HG02588 (cell line): ENCODE data around the gene OVOL1.
"Not testable (repeated sequence)": the region's sequence is repeated elsewhere in the genome, so short reads cannot be mapped to it uniquely, and the experiment has no call there.

Source experiments
- ATAC-seq: cut with Tn5 transposase; IDR thresholded peaks from one replicate; pipeline ENCODE4 v1.9.1; 2021; ENCODE audit warnings: mild to moderate bottlenecking, moderate library complexity; ENCODE audit not compliant: unreplicated experiment

Gene OVOL1

GRCh38 chr11:65786786-65787636 is at the start of gene OVOL1:
OVOL1 (plus strand) TSS chr11:65787063; CDS start chr11:65787374, 311 bp downstream.
- no peak for ATAC-seq

- ATAC-seq = no peak
Measured at GRCh38 chr11:65739022-65739421, 47.8 kb upstream of the OVOL1 start.

- no peak for ATAC-seq
Measured at GRCh38 chr11:65741185-65741584, 45.7 kb upstream of the OVOL1 start.

DNA sequence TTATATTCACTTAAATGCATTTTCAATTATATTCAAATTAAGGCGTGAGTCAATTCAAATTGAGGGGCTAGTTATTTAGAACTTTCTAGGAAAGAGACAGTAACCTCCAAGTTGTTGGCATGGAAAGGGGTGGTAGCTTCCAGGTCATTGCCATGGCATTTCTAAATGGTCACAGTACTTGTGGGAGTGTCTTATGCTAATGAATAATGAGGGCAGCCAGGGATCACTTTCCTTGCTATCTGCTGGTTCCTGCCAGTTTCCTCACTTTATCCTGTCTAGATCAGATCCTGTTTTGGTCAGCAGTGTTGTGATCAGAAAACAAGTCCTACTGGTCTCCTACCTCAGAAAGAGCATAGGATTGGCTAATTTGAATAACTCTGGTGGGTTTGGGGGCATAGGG is 44.5 kb upstream of the OVOL1 start:
- no peak for ATAC-seq

- ATAC-seq = no peak
Measured at GRCh38 chr11:65743681-65744025, 43.2 kb upstream of the OVOL1 start.

DNA sequence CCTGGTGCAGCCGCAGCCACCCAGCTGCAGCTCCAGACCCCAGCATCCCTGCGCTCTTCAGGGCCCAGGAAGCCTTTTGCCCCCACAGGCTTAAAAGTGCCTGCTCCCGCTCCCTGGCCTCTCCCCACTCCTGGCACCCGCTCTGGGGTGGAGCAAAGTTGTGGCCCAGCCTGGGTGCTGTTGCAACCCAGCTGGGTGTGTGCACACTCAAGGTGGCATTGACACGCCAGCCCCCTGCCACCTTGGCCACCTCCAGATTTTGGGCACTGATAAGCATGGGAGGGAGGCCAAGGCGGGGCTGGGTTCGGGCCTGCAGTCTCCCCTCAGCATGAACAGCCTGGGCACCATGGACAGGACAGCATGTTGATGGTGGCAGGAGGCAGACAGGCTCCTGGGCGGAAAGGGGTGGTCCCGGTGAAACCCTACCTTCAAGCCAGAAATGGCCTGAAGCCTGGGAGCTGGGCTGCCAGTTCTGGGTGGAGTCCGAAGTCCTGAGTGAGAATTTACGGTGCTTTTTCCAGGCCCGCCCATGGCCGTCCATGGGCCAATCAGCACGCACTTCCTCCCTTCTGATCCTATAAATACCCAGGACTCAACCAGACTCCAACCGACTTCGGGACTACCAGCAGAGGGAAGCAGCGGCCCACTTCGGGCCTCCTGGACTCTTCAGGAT is 42.7 kb upstream of the OVOL1 start:
- ATAC-seq = no peak

GRCh38 chr11:65744699-65745042 is 42.2 kb upstream of the OVOL1 start:
- ATAC-seq = no peak

- no peak for ATAC-seq
Measured at GRCh38 chr11:65745049-65745448, 41.8 kb upstream of the OVOL1 start.

DNA sequence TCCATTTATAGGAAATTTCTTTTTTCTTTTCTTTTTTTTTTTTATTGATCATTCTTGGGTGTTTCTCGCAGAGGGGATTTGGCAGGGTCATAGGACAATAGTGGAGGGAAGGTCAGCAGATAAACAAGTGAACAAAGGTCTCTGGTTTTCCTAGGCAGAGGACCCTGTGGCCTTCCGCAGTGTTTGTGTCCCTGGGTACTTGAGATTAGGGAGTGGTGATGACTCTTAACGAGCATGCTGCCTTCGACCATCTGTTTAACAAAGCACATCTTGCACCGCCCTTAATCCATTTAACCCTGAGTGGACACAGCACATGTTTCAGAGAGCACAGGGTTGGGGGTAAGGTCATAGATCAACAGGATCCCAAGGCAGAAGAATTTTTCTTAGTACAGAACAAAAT is 24.7 kb upstream of the OVOL1 start:
- ATAC-seq = not testable (repeated sequence)

GRCh38 chr11:65762816-65763215 is 24.0 kb upstream of the OVOL1 start:
- not testable (repeated sequence) for ATAC-seq

- no peak for ATAC-seq
Measured at GRCh38 chr11:65764434-65764833, 22.4 kb upstream of the OVOL1 start.

DNA sequence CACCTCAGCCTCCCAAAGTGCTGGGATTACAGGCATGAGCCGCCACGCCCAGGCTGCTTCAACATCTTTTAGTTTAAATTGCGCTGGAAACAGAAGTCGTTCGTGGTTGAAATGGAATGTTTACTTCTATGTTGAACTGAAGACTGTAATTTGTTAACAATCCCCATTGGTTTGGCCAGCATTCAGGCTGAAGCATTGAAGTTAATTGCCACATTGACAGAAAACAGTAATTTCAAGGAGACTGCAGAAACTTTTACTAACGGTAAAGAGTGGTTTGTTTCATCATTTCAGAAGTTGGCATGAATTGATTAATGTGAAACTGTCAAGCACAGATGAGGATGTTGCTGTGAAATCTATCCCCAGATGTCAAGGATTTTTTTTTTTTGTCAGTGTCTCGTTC is 20.3 kb upstream of the OVOL1 start:
- no peak for ATAC-seq

- no peak for ATAC-seq
Measured at GRCh38 chr11:65767406-65767805, 19.5 kb upstream of the OVOL1 start.

GRCh38 chr11:65767806-65768205 is 19.1 kb upstream of the OVOL1 start:
- not testable (repeated sequence) for ATAC-seq

GRCh38 chr11:65770951-65771567 is 15.8 kb upstream of the OVOL1 start:
- no peak for ATAC-seq

GRCh38 chr11:65771589-65772112 is 15.2 kb upstream of the OVOL1 start:
- ATAC-seq = no peak

- ATAC-seq = no peak
Measured at GRCh38 chr11:65773784-65774411, 13.0 kb upstream of the OVOL1 start.

GRCh38 chr11:65774525-65775306 is 12.1 kb upstream of the OVOL1 start:
- no peak for ATAC-seq

DNA sequence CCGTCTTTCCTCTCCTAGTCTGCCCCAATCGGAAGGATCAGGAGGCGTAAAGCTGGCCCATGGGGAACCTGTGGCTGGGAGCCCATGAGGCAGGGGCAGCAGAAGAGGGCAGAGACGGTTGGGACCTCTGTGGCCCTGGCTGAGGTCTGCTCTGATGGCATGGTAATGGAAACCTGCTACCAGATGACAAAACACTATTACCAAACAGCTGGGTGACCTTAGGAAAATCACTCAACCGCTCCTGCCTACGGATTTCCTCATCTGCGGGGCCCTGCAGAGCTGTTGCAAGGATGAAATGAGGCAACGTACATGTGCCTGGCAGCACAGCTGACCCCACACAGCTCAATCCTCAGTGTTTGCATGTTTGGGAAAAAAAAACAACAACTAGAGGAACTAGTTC is 10.7 kb upstream of the OVOL1 start:
- no peak for ATAC-seq

GRCh38 chr11:65776710-65777141 is 10.1 kb upstream of the OVOL1 start:
- no peak for ATAC-seq

- no peak for ATAC-seq
Measured at GRCh38 chr11:65777241-65777640, 9.6 kb upstream of the OVOL1 start.
